Prostate gland (tissue), 2 donors: Measurements from ENCODE around the gene TMEM178B.

Experiments
- POLR2AphosphoS5 ChIP-seq: sonication (generic); formaldehyde crosslinking; IDR thresholded peaks from one replicate; pipeline ENCODE4 v1.6.1; 2017; ENCODE audit warnings: antibody characterized with exemption
- TF ChIP-seq, protein P1 (sequence below), 4 experiments: fragments of 200-600 bp in 2 of 4; fragments of 450-650 bp in 2 of 4; sonication (generic) in 2 of 4; IDR thresholded peaks; 1 replicate in 3 of 4; 2 replicates in 1 of 4; pipeline ENCODE4 v1.5.1; 2016 to 2019; ENCODE audit warnings: antibody characterized with exemption in 4 of 4, mild to moderate bottlenecking in 2 of 4, moderate library complexity in 2 of 4

DNA sequence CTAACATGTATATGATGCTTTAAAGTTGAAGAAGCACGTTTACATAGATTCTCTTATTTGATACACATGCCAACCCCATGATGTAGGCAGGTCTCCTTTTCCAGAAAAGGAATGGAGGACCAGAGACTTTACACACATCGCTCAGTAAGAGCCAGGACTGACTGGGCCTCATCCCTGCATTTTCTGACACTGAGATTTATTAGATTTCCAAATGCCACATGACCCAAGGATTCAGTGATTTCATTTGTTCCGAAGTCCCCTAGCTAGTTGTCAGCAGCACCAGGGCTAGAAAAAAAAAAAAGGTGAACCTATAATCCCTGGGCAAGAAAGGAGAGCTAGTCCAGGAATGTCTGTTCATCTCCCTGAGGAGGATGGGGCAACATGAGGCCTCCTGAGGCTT, 334.0 kb downstream of the TMEM178B start:
- TF ChIP-seq POLR2AphosphoS5, result no peak
- TF ChIP-seq, protein P1, sequence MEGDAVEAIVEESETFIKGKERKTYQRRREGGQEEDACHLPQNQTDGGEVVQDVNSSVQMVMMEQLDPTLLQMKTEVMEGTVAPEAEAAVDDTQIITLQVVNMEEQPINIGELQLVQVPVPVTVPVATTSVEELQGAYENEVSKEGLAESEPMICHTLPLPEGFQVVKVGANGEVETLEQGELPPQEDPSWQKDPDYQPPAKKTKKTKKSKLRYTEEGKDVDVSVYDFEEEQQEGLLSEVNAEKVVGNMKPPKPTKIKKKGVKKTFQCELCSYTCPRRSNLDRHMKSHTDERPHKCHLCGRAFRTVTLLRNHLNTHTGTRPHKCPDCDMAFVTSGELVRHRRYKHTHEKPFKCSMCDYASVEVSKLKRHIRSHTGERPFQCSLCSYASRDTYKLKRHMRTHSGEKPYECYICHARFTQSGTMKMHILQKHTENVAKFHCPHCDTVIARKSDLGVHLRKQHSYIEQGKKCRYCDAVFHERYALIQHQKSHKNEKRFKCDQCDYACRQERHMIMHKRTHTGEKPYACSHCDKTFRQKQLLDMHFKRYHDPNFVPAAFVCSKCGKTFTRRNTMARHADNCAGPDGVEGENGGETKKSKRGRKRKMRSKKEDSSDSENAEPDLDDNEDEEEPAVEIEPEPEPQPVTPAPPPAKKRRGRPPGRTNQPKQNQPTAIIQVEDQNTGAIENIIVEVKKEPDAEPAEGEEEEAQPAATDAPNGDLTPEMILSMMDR (IDR thresholded peaks at IDR 0.05), result no peak
